GM10248 (cell line): ENCODE measurements around the gene MYO9B.

ENCODE experiments used
- CTCF ChIA-PET: fragments of 300-600 bp; sonication (Branson Sonifier 250); formaldehyde crosslinking; extraction: SDS; loops from one replicate; lab custom pipeline; 2021; ENCODE audit warnings: antibody characterized with exemption; lab: Yijun Ruan, JAX
- POLR2A ChIA-PET: fragments of 350-650 bp; sonication (Branson Sonifier 250); formaldehyde crosslinking; extraction: SDS; loops from one replicate; lab custom pipeline; 2020; ENCODE audit warnings: antibody characterized with exemption; lab: Yijun Ruan, JAX
- DNase-seq: peaks from one replicate; pipeline ENCODE4 v3.0.0; 2012; ENCODE audit errors: extremely low spot score
- TF ChIP-seq, protein P1 (sequence below): IDR thresholded peaks from 2 replicates; pipeline ENCODE4 v1.5.1; 2012; ENCODE audit warnings: mild to moderate bottlenecking, low read depth; ENCODE audit errors: extremely low read depth, missing control alignments, control extremely low read depth

The MYO9B gene

DNA sequence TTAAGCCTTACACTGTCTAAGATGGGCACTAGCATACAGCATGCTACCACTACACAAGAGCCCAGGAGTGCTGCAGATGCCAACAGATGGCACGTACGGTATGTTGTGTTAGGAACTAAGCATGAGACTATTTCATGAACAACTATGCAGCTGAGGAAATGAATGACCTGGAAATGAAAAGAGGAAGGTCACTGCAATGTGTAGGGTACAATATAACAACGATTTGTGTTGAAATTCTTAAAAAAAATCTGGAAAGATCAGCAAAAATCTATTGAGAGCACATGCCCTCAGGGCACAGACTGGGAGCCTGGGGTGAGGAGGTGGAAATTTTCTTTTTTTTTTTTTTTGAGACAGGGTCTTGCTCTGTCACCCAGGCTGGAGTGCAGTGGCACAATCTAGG lies 14.8 kb upstream of the MYO9B start:
- TF ChIP-seq, protein P1, sequence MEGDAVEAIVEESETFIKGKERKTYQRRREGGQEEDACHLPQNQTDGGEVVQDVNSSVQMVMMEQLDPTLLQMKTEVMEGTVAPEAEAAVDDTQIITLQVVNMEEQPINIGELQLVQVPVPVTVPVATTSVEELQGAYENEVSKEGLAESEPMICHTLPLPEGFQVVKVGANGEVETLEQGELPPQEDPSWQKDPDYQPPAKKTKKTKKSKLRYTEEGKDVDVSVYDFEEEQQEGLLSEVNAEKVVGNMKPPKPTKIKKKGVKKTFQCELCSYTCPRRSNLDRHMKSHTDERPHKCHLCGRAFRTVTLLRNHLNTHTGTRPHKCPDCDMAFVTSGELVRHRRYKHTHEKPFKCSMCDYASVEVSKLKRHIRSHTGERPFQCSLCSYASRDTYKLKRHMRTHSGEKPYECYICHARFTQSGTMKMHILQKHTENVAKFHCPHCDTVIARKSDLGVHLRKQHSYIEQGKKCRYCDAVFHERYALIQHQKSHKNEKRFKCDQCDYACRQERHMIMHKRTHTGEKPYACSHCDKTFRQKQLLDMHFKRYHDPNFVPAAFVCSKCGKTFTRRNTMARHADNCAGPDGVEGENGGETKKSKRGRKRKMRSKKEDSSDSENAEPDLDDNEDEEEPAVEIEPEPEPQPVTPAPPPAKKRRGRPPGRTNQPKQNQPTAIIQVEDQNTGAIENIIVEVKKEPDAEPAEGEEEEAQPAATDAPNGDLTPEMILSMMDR, result no peak
- POLR2A ChIA-PET, result no interaction called here
- CTCF ChIA-PET, result no interaction called here
- no peak for DNase-seq

DNA sequence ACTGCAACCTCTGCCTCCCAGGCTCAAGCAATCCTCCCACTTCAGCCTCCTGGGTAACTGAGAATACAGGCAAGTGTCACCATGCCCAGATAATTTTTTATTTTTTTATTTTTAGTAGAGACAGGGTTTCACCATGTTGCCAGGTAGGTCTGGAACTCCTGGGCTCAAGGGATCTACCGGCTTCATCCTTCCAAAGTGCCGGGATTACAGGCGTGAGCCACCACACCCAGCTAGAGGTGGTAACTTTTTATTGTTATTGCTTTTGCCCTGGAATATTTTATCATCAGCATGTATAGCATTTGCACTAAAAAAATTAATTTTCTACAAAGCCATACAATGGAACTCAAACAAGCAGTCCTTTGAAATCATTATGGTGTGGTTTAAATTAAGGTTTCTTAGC lies 14.4 kb upstream of the MYO9B start:
- TF ChIP-seq, protein P1, result no peak
- no peak for DNase-seq
- ChIA-PET POLR2A (no interaction called here), CTCF (interaction anchor here (1.0 kb wide), 1 partner anchor 222 kb away, joined by 4 read pairs; no protein-coding TSS in a partner anchor)

DNA sequence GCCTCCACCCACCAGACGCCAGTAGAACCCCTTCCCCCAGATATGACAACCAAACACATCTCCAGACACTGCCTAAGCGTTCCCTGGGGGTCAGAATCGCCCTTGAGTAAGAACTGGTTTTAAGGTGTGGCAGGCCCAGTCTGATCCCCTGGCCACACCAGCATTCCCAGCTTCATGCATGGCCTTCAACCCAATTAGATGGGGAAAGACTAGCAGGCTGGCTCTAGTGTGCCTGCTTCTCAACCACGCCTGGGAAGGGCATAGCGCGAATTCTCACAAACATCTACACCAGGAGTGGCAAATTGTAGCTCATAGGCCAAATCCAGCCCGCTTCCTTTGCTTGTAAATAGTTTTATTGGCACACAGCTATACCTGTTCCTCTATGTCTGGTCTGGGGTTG lies 13.9 kb upstream of the MYO9B start:
- CTCF ChIA-PET, result interaction anchor here (1.0 kb wide), 1 partner anchor 221 kb away, joined by 4 read pairs; no protein-coding TSS in a partner anchor
- POLR2A ChIA-PET, result no interaction called here
- no peak for DNase-seq
- TF ChIP-seq, protein P1, result no peak

DNA sequence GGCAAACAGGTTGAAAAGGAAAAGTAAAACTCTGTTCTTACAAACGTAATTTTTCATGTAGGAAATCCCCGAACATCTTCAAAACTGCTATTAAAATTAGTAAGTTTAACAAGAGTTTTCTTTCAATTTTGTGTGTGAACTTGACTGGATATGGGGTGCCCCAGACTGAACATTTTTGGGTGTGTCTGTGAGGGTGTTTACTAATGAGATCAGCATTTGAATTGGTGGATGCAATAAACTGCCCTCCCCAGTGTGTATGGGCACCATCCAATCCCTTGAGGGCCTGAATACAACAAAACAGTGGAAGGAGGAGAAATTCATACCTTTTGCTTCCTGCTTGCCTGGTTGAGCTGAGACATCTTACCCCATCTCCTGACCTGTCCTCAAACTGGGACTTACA lies 12.1 kb upstream of the MYO9B start:
- TF ChIP-seq, protein P1, result no peak
- CTCF ChIA-PET, result no interaction called here
- POLR2A ChIA-PET, result no interaction called here

DNA sequence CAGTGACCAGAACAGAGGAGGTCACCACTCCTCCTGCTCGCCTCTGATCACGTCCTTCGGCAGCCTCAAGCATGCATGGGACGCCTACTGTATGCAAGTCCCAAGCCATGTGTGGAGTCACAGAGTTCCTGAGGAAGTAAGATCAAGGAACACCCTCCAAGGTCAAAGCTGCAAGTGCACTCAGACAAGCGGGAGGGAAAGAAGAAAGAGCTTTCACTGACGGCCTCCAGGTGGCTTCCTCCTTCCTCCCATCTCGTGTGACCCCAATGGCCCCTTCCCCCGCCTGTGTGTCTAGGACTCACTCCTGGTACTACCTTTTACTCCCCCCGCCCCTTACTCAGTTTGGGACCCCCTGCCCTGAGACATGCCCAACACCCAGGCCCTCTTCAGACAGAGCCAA lies 6.4 kb upstream of the MYO9B start:
- CTCF ChIA-PET, result interaction anchor here (0.6 to 2.1 kb wide), 4 partner anchors 113 to 214 kb away, joined by 3 to 18 read pairs (median 6); partner anchors contain the start of genes ANKLE1 and USHBP1

More for the DNA sequence above, 12.1 kb upstream of the MYO9B start:
- no peak for DNase-seq

DNA sequence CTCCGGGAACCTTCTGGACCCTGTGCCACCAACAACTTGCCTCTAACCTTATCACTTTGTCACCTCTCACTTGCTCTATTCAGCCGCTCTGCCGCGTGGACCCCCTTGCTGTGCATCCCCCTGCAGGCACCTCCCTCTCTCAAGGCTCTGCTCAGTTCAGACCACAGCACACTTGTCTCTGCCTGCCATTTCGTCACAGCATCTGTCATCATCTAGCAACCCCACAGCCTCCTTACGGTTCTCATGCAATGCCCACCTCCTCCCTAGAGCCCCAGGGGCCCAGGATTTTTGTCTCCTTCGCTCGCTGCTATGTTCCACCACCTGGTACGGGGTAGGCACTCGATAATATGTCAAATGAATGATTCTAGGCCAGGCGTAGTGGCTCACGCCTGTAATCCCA lies 5.2 kb upstream of the MYO9B start:
- POLR2A ChIA-PET, result interaction anchor here (0.7 kb wide), 1 partner anchor 46 kb away, joined by 3 read pairs; no protein-coding TSS in a partner anchor
- DNase-seq, result no peak
- TF ChIP-seq, protein P1, result no peak
- CTCF ChIA-PET, result interaction anchor here (2.3 kb wide), 1 partner anchor 211 kb away, joined by 10 read pairs; the partner anchor contains the start of gene ANKLE1

More for the DNA sequence above, 6.4 kb upstream of the MYO9B start:
- TF ChIP-seq, protein P1, result no peak
- POLR2A ChIA-PET, result no interaction called here
- DNase-seq, result no peak

DNA sequence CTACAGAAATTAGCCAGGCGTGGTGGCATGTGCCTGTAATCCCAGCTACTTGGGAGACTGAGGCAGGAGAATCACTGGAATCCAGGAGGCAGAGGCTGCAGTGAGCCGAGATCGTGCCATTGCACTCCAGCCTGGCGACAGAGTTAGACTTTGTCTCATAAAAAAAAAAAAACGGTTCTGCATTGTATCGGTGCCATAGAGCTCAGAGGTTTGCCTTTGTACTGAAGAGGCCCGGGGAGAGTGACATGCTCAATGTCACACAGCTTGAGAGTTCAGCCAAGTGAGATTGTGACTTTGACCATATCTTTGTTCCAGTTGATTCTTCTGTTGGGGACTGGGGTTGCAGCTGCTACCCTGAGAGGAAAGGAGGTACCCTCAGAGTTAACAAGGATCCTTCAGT lies 4.7 kb upstream of the MYO9B start:
- ChIA-PET POLR2A (interaction anchor here (0.7 kb wide), 1 partner anchor 45 kb away, joined by 3 read pairs; no protein-coding TSS in a partner anchor), CTCF (interaction anchor here (0.9 to 2.3 kb wide), 3 partner anchors 113 to 211 kb away, joined by 3 to 10 read pairs (median 3); partner anchors contain the start of gene ANKLE1)
- DNase-seq, result no peak
- TF ChIP-seq, protein P1, result no peak
